Fibroblast of lung (primary cell): ENCODE results near the gene GPSM1.

Experiments used
- EZH2 ChIP-seq: IDR thresholded peaks from 2 replicates; pipeline ENCODE4 v1.5.1; 2012; ENCODE audit warnings: low read length, control low read depth, mild to moderate bottlenecking; ENCODE audit errors: missing control alignments
- TF ChIP-seq, protein P1 (sequence below), 2 donors: IDR thresholded peaks in 1 of 2; conservative IDR thresholded peaks in 1 of 2; 1 replicate in 1 of 2; 2 replicates in 1 of 2; pipeline ENCODE4 v1.5.1; 2011 to 2012; ENCODE audit warnings: low read length in 2 of 2, control low read depth in 1 of 2, inconsistent platforms in 1 of 2, low read depth in 1 of 2, mild to moderate bottlenecking in 1 of 2

DNA sequence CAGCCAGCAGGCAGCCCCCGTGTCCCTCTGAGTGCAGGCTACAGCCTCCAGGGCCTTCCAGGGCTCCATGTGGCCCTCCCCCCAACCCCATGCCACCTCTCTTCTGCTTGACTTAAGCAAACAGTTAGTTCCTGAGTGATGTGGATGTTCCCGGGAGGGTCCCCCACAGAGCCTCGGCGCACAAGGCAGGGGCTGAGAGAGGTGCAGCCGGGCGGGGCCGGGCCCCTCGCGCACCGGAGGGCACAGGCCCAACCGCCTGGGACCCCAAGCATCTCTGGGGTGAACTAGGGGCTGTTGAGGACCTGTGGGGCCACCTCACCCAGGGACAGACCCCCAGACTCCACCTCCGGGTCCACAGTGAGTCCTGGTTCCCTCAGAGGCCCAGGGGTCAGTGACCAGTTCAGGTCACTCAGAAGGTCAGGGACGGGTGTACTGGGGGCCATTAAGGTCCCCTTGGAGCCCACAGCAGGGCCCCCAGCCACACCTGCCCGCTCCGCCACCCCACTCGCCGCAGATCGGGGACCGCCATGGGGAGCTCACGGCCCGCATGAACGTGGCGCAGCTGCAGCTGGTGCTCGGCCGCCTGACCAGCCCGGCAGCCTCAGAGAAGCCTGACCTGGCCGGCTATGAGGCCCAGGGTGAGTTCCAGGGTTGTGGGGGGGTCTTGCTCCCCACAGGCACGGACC lies 13.2 kb downstream of the GPSM1 start:
- TF ChIP-seq, protein P1, sequence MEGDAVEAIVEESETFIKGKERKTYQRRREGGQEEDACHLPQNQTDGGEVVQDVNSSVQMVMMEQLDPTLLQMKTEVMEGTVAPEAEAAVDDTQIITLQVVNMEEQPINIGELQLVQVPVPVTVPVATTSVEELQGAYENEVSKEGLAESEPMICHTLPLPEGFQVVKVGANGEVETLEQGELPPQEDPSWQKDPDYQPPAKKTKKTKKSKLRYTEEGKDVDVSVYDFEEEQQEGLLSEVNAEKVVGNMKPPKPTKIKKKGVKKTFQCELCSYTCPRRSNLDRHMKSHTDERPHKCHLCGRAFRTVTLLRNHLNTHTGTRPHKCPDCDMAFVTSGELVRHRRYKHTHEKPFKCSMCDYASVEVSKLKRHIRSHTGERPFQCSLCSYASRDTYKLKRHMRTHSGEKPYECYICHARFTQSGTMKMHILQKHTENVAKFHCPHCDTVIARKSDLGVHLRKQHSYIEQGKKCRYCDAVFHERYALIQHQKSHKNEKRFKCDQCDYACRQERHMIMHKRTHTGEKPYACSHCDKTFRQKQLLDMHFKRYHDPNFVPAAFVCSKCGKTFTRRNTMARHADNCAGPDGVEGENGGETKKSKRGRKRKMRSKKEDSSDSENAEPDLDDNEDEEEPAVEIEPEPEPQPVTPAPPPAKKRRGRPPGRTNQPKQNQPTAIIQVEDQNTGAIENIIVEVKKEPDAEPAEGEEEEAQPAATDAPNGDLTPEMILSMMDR (conservative IDR thresholded peaks at IDR 0.05 in 1 of 2, IDR thresholded peaks at IDR 0.05 in 1 of 2; ENCODE audit: low read depth in 1 of 2, low read length in 2 of 2): no peak
- no peak for TF ChIP-seq EZH2
